OCI-LY3 (cell line): ENCODE data around the gene RBFOX1.

ENCODE experiments used
- CTCF ChIP-seq: fragments of 200-600, 300-600 bp; sonication (generic); IDR thresholded peaks from 2 replicates; pipeline ENCODE4 v1.5.1; 2014; ENCODE audit warnings: antibody characterized with exemption, low read length, low read depth
- EZH2phosphoT487 ChIP-seq: fragments of 200-600 bp; shearing (Covaris generic); IDR thresholded peaks from 2 replicates; pipeline ENCODE4 v1.6.1; 2018; ENCODE audit warnings: antibody characterized with exemption, mixed run types, low read depth

GRCh38 chr16:7366993-7367880, 34.6 kb downstream of the RBFOX1 start:
- TF ChIP-seq CTCF (no peak), EZH2phosphoT487 (no peak)
